Coronary artery (tissue), 2 donors: ENCODE measurements around the gene KIAA0930.

Experiments
- DNase-seq: peaks from one replicate; pipeline ENCODE4 v3.0.0-alpha.2; 2017; ENCODE audit warnings: low spot score
- H3K27ac ChIP-seq, 2 donors: fragments of 200-600 bp; sonication (generic); one replicate each; pipeline ENCODE4 v1.5.1; 2016 to 2019
- H3K4me3 ChIP-seq: fragments of 200-600 bp; sonication (generic); 2 replicates; pipeline ENCODE4 v1.5.1; 2016; ENCODE audit warnings: mild to moderate bottlenecking, moderate library complexity
- CTCF ChIP-seq: fragments of 200-600 bp; sonication (generic); IDR thresholded peaks from one replicate; pipeline ENCODE4 v1.5.1; 2019; ENCODE audit warnings: antibody characterized with exemption

KIAA0930 gene

GRCh38 chr22:45268958-45269844 lies 28.5 kb upstream of the KIAA0930 start:
- Histone ChIP-seq H3K4me3 (peak overlapping the region; percentile 68), H3K27ac (peak overlapping the region in 1 of 2 donors; percentile 56)
- TF ChIP-seq CTCF: peak; percentile 87
- no peak for DNase-seq

GRCh38 chr22:45268167-45268957 lies 27.7 kb upstream of the KIAA0930 start:
- TF ChIP-seq CTCF: no peak
- no peak overlapping the region for H3K27ac ChIP-seq
- no peak for DNase-seq
- H3K4me3 ChIP-seq: peak overlapping the region; percentile 68

GRCh38 chr22:45265535-45265934 lies 24.8 kb upstream of the KIAA0930 start:
- no peak overlapping the region for H3K27ac ChIP-seq
- no peak for DNase-seq
- H3K4me3 ChIP-seq: no peak overlapping the region
- TF ChIP-seq CTCF: no peak

- no peak for DNase-seq
- Histone ChIP-seq H3K27ac (peak overlapping the region in 1 of 2 donors; percentile 16), H3K4me3 (no peak overlapping the region)
- TF ChIP-seq CTCF: no peak
These were observed 23.0 kb upstream of the KIAA0930 start for GRCh38 chr22:45263463-45264269.

GRCh38 chr22:45262931-45263462 lies 22.3 kb upstream of the KIAA0930 start:
- no peak for DNase-seq
- Histone ChIP-seq H3K27ac (no peak overlapping the region), H3K4me3 (no peak overlapping the region)
- no peak for TF ChIP-seq CTCF

- no peak for DNase-seq
- no peak overlapping the region for H3K4me3 ChIP-seq
- peak overlapping the region in 1 of 2 donors; percentile 11 for H3K27ac ChIP-seq
- TF ChIP-seq CTCF: no peak
These were observed 21.7 kb upstream of the KIAA0930 start for GRCh38 chr22:45262195-45262930.
